Measurements from ENCODE around the gene SCO1. TPM values are rescaled to one million over a fixed set of nuclear protein-coding genes. Genes with fewer than 3 reads are reported as not detected.
A peak's percentile ranks its signal among the peaks of the same experiment; 100 is the strongest.

SCO1 gene
- total RNA-seq, result 10 to 100 TPM; 16.4 to 17.7 TPM
- total RNA-seq, result 34.5 to 59.6 reads per million in 2 donors

DNA sequence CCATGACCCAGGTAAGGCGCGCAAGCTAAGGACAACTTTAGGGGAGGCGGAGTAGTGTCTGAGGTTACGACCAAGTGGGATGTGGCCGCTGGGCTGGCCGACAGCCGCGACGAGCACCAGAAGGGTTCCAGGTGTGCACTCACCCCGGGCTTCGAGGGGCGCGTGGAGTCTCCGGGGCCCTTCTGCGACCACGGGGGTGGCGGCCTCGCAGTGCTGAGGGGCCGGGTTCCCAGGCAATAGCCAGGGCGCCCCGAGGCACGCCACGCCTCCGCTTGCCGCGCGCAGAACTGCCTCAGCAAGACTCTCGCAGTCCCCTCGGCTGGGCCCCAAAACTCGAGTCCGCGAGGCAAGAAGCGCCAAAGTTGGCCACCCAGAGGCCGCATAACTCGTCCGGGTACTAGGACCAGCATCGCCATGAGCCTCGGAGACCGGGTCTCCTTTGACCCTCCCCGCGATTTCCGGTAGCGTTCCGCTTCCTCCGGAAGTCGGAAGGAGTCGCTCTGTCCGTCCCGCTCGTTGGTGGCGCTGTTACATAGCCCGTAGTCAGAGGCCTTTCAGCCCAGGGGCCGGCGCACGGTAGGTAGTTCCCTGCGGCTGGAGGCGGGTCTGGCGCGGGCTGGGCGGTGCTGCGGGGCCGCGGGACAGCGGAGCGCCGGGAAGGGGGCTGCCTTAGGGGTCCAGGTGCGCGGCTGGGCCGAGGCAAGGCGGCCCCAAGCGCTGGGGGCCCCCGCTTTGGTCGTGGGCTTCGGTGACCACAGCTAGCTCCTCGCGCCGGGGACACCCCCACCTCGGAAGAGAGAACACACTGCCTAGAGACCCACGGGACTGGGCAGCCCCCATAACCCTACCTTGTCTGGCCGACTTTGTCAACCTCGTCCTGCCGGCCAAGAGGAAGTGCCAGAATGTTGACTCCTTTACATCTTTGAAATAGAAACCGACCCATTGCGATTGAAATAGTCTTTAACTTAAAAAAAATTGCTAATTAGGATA is at the start of gene SCO1, which contains the start of gene ADPRM:
TSS of gene SCO1 (minus strand) at position 442 of the 990 bp plus-strand sequence. CDS start at position 416, 26 bp downstream.
TSS of gene ADPRM (plus strand) at position 503 of the 990 bp plus-strand sequence. CDS start 7,333 bp downstream, outside the sequence.
- DNase-seq (peak; percentile 80 to 81 (median 80)), ATAC-seq (peak; percentile 94)
- Mint-ChIP-seq H3K27me3 (no peaks in the 10 kb centered on the region), H3K4me3 (peak within 1 kb of the TSS; percentile 91), H3K27ac (peak within 1 kb of the TSS; percentile 94), H3K4me1 (peaks cover 42% of the 10 kb centered on the region), H3K36me3 (ENCODE audit: low read depth) (no peaks in the 10 kb centered on the region)
- H3K9me3 ChIP-seq (ENCODE audit: control insufficient read depth, low read length, poor library complexity, severe bottlenecking), result no peaks in the 10 kb centered on the region

DNA sequence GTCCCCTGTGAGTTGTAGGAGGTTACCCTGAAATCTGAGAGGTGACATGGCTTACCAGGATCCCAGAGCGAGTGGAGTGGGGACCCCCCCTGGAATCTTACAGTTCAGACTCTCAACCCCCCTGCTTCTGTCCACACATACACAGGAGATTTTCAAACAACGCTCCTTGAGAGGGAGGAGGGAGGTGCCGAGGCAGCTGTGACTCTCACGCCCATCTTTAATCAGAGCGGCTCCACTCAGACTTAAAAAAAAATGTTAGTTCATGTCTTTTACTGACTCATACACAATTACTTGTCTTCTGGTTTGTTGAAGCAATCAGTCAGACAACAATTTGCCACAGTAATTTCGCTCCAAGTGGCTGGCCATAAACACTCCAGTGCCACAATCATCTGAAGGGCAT is 47.9 kb upstream of the SCO1 start:
- DNase-seq, result no peak

DNA sequence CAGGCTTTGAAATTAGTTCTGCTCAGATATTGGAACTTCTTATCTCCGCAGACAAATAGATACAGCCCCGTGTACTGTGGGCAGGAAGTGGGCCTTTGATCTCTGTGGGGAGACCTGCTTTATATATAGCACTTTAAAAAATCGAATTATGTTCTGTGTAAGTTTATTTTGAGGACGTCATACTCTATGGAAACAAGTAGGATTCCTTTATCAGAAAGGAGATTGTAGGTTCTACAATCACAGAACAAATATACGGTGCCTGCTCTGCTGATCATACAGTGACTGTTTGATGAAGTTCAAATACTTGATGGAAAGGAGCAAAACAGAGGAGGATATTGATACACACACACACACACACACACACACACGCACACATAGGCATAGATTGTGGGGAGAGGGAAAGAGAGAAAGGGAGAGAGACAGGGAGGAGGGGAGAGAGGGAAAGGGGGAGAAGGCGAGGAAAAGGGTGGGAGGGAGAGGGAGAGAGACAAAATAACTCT is 47.2 kb upstream of the SCO1 start:
- Mint-ChIP-seq H3K27ac (peak overlapping the region; percentile 9), H3K36me3 (ENCODE audit: low read depth) (peaks cover 8% of the 10 kb centered on the region), H3K4me1 (peaks cover 14% of the 10 kb centered on the region), H3K27me3 (peaks cover 24% of the 10 kb centered on the region), H3K4me3 (peak overlapping the region; percentile 67)
- no peaks in the 10 kb centered on the region for H3K9me3 ChIP-seq (ENCODE audit: control insufficient read depth, low read length, poor library complexity, severe bottlenecking)
- ATAC-seq, result peak; percentile 83
- DNase-seq, result no peak

More for the DNA sequence above, 47.9 kb upstream of the SCO1 start:
- ATAC-seq, result no peak
- Mint-ChIP-seq H3K27me3 (peaks cover 23% of the 10 kb centered on the region), H3K27ac (no peak overlapping the region), H3K4me1 (peaks cover 13% of the 10 kb centered on the region), H3K36me3 (ENCODE audit: low read depth) (peaks cover 8% of the 10 kb centered on the region), H3K4me3 (no peak overlapping the region)
- H3K9me3 ChIP-seq (ENCODE audit: control insufficient read depth, low read length, poor library complexity, severe bottlenecking), result no peaks in the 10 kb centered on the region

DNA sequence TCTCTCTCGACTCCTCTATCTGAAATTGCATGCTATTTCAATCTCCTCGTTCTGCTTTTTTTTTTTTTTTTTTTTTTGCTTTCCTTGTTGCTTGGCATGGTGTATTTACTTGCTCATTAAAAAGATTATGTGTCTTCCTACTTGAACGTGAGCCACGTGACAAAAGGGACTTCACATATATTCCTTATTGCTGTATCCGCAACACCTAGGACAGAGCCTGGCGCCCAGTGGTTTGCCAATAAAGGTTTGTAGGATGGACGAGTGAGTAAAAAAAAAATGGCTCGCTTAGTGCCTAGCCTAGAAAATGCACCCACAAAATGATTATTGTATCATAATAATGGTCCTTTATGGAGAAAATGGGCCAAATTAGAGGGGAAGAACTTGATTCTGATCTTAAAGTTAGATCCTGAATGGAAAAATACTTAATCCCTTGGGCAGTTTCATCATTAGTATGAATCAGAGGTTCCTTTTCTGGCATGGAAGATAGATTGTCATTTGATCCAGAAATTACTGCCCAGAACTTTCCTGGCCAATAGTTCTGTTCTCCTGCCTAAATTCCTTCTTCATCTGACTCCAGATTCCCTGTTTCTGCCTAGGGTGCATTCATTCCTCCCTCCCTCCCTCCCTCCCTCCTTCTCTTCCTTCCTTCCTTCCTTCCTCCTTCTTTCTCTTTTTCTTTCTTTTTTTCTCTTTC is 46.1 kb upstream of the SCO1 start:
- Mint-ChIP-seq H3K4me3 (no peak overlapping the region), H3K27ac (no peak overlapping the region)
- H3K9me3 ChIP-seq (ENCODE audit: control insufficient read depth, low read length, poor library complexity, severe bottlenecking), result no peaks in the 10 kb centered on the region

DNA sequence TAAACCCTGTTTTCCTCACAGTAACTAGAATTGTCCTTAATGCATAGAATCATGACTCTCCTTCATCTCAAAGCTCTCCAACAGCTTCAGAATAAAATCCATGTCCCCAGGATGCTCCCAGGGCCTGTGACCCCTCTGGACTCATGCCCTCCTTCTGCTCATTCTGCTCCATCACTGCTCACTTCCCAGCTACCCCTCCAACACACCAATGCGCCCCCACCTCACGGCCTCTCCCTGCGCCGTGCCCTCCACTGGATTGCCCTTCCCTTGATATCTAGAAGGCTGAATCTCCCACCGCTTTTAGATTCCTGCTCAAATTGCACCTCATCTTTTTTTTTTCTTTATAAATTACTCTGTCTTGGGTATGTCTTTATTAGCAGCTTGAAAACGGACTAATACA is 45.1 kb upstream of the SCO1 start:
- no peak overlapping the region for H3K4me3 Mint-ChIP-seq

More for the DNA sequence above, 46.1 kb upstream of the SCO1 start:
- DNase-seq (no peak), ATAC-seq (no peak)
- Mint-ChIP-seq H3K4me1 (peaks cover 17% of the 10 kb centered on the region), H3K36me3 (ENCODE audit: low read depth) (peaks cover 6% of the 10 kb centered on the region), H3K27me3 (peaks cover 22% of the 10 kb centered on the region)

DNA sequence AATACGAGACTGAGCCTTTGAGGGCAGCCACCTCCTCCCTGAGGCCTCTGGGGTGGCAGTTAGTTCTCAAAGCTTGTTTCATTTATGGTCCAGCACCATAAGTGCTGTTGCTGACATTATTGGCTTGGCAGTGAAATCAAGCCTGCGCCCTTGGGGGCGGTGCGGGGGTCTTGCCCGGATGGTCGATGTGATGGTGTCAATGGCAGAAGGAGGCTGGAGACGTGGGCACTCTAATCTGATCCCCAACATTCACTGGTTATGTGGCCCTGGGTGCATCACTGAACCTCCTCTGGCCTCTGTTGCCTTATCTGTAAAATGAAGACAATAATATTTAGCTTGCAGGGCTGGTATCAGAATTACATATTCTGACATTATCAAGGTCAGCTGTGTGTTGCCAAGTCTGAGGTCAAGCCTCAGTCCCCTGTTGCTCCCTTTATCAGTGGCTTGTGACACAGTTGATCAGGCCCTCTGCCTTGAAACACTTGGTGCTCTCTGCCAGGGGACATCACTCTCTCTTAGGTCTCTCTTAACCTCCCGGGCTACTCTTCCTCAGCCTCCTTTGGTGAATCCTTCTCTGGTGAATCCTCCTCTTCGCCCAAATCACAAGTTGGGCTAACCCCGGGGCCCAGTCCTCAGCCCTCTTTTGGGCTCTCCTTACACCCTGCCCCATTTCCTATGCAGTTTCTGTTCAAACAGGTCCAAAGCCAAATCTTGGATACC is 44.2 kb upstream of the SCO1 start:
- peak overlapping the region; percentile 8 for H3K27ac Mint-ChIP-seq

More for the DNA sequence above, 45.1 kb upstream of the SCO1 start:
- DNase-seq (no peak), ATAC-seq (no peak)
- peaks cover 15% of the 10 kb centered on the region for H3K27me3 Mint-ChIP-seq
- H3K27ac Mint-ChIP-seq, result peak overlapping the region; percentile 8
- H3K36me3 Mint-ChIP-seq (ENCODE audit: low read depth), result peaks cover 6% of the 10 kb centered on the region
- H3K4me1 Mint-ChIP-seq, result peaks cover 19% of the 10 kb centered on the region
- no peaks in the 10 kb centered on the region for H3K9me3 ChIP-seq (ENCODE audit: control insufficient read depth, low read length, poor library complexity, severe bottlenecking)

DNA sequence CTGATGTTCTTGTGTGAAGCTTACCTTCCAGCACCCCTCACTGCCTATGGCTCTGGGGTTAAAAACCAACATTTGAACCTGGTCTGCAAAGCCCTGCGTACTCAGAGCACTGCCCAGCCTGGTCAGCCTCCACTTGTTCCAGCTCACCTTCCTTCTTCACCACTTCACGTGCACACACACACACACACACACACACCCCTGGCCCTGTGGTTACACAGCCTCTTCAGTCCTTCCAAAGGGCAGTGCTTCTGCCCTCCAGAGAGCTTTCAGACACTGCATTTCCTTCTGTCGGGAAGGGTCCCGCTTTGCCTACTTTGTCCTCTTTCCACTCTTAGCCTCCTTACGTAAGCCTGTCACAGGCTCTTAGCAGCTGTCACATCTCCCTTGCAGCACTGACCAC is 42.1 kb upstream of the SCO1 start:
- H3K27ac Mint-ChIP-seq, result peak overlapping the region; percentile 24
- H3K4me3 Mint-ChIP-seq, result no peak overlapping the region
- H3K9me3 ChIP-seq (ENCODE audit: control insufficient read depth, low read length, poor library complexity, severe bottlenecking), result no peaks in the 10 kb centered on the region
- H3K36me3 Mint-ChIP-seq (ENCODE audit: low read depth), result peaks cover 8% of the 10 kb centered on the region
- H3K4me1 Mint-ChIP-seq, result peaks cover 18% of the 10 kb centered on the region
- DNase-seq (no peak), ATAC-seq (no peak)
- H3K27me3 Mint-ChIP-seq, result peaks cover 27% of the 10 kb centered on the region

More for the DNA sequence above, 44.2 kb upstream of the SCO1 start:
- DNase-seq (no peak), ATAC-seq (no peak)
- no peaks in the 10 kb centered on the region for H3K9me3 ChIP-seq (ENCODE audit: control insufficient read depth, low read length, poor library complexity, severe bottlenecking)
- Mint-ChIP-seq H3K4me3 (no peak overlapping the region), H3K4me1 (peaks cover 23% of the 10 kb centered on the region), H3K27me3 (peaks cover 17% of the 10 kb centered on the region), H3K36me3 (ENCODE audit: low read depth) (peaks cover 6% of the 10 kb centered on the region)

DNA sequence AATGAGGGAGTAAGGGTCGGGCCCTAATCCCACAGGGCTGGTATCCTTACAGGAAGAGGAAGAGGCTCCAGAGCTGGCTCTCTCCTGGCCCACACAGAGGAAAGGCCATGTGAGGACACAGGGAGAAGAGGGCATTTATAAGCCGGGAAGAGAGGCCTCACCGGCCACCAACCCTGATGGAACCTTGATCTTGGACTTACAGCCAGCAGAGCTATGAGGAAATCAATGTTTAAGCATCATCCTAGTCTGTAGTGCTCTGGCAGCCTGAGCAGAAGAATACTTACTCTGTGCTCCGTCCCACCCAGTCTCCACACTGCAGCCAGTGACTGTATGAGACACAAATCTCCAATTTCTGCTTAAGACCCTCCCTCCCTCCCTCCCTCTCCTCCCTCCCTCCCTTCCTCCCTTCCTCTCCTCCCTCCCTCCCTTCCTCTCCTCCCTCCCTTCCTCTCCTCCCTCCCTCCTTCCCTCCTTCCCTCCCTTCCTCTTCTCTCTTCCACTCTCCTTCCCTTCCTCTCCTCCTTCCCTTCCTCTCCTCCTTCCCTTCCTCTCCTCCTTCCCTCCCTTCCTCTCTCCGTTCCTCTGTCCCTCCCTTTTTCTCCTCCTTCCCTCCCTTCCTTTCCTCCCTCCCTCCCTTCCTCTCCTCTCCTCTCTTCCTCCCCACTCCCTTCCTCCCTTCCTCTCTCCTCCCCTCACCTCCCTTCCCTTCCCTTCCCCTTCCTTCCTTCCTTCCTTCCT is 41.4 kb upstream of the SCO1 start:
- Mint-ChIP-seq H3K4me1 (peaks cover 15% of the 10 kb centered on the region), H3K36me3 (ENCODE audit: low read depth) (peaks cover 8% of the 10 kb centered on the region), H3K4me3 (no peak overlapping the region), H3K27ac (no peak overlapping the region), H3K27me3 (peaks cover 29% of the 10 kb centered on the region)
- DNase-seq (no peak), ATAC-seq (no peak)
- H3K9me3 ChIP-seq (ENCODE audit: control insufficient read depth, low read length, poor library complexity, severe bottlenecking), result no peaks in the 10 kb centered on the region

DNA sequence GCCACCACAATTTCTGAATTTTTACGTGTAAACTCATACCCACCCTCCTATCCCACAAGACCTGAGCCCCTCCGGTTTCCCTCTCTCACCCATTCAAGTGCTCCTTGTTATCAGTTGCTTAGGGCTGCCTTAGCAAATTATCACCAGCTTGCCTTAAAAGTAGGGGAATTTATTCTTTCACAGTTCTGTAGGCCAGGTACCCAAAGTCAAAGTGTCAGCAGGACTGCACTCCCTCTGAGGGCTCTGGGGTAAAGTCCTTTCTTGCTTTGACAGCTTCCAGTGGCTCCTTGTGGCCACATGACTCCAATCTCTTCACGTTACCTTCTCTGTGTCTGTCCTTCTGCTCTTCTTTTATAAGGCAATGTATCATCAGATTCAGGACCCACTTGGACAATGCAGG is 40.4 kb upstream of the SCO1 start:
- no peak for DNase-seq
- Mint-ChIP-seq H3K4me3 (no peak overlapping the region), H3K4me1 (peaks cover 15% of the 10 kb centered on the region), H3K27me3 (peaks cover 33% of the 10 kb centered on the region), H3K27ac (no peak overlapping the region), H3K36me3 (ENCODE audit: low read depth) (peaks cover 8% of the 10 kb centered on the region)
- no peaks in the 10 kb centered on the region for H3K9me3 ChIP-seq (ENCODE audit: control insufficient read depth, low read length, poor library complexity, severe bottlenecking)
- ATAC-seq, result no peak

DNA sequence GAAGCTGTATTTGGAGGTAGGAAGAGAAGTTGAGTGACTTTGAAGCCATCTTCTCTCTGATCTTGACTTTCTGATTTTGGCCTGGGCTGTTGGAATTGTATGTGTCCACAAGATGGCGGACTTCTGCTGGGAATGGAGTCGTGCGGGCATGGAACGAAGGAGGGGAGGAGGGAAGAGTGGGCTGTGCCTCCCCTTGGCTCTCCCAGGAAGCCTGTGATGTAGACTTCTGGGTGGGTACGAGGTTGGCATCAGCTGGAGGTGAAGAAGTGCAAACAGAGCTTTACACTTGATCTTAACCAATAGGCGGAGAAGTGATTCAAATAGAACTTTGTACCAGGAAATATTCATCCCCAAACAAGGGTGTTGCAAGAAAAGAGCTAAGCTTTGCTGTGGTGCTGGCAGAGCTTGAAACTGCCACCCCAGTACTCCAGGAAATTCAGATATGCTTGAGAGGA is 39.9 kb upstream of the SCO1 start:
- peaks cover 12% of the 10 kb centered on the region for H3K4me1 Mint-ChIP-seq

DNA sequence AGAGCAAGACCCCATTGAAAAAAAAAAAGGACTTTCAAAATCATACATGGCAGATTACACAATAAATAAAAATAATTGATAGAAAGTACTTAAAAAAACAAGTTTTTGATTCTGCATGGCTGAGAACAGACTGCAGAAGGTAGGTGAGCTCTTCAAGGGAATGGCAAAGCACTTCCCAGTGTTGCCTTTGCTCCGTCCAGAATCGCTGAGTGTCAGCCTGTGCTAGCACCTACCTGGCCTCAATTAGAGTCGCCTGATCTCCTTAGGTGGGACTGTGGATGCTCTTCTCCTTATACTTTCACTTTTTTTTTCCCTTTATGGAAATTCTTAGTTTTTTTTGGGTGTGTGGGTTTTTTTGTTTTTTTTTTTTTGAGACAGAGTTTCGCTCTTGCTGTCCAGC is 38.5 kb upstream of the SCO1 start:
- H3K9me3 ChIP-seq (ENCODE audit: control insufficient read depth, low read length, poor library complexity, severe bottlenecking), result no peaks in the 10 kb centered on the region
- no peak overlapping the region for H3K4me3 Mint-ChIP-seq
- ATAC-seq (no peak), DNase-seq (no peak)
- no peak overlapping the region for H3K27ac Mint-ChIP-seq
- H3K27me3 Mint-ChIP-seq, result peaks cover 27% of the 10 kb centered on the region
- H3K4me1 Mint-ChIP-seq, result peaks cover 12% of the 10 kb centered on the region
- peaks cover 4% of the 10 kb centered on the region for H3K36me3 Mint-ChIP-seq (ENCODE audit: low read depth)

More for the DNA sequence above, 39.9 kb upstream of the SCO1 start:
- no peak overlapping the region for H3K27ac Mint-ChIP-seq
- peak overlapping the region; percentile 67 for H3K4me3 Mint-ChIP-seq
- peaks cover 29% of the 10 kb centered on the region for H3K27me3 Mint-ChIP-seq
- DNase-seq (peak in 1 of 3 donors; percentile 10), ATAC-seq (peak; percentile 52)
- H3K36me3 Mint-ChIP-seq (ENCODE audit: low read depth), result peaks cover 6% of the 10 kb centered on the region
- H3K9me3 ChIP-seq (ENCODE audit: control insufficient read depth, low read length, poor library complexity, severe bottlenecking), result no peaks in the 10 kb centered on the region

DNA sequence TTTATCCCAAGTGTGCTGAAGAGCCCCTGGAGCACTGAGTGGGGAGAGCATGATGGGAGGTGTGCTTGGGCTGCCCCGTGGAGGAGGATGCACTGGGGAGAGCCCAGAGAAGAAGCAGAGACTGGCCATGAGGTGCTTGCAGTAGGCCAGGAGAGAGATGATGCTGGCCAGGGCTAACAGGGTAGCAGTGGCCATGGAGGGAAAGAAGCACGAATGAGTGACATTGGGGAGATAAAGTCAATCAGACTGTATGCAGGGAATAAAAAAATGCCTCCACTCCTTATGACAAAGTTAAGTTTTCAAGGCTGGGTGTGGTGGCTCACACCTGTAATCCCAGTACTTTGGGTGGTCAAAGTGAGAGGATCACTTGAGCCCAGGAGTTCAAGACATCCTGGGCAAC is 37.9 kb upstream of the SCO1 start:
- ATAC-seq (no peak), DNase-seq (no peak)
- Mint-ChIP-seq H3K4me3 (no peak overlapping the region), H3K4me1 (peaks cover 17% of the 10 kb centered on the region), H3K36me3 (ENCODE audit: low read depth) (peaks cover 4% of the 10 kb centered on the region), H3K27me3 (peaks cover 27% of the 10 kb centered on the region), H3K27ac (no peak overlapping the region)
- no peaks in the 10 kb centered on the region for H3K9me3 ChIP-seq (ENCODE audit: control insufficient read depth, low read length, poor library complexity, severe bottlenecking)
